OCI-LY7 (cell line): ENCODE data around the gene SMPDL3A. TPM values are rescaled to one million over a fixed set of nuclear protein-coding genes. Genes with fewer than 3 reads are reported as not detected.

Experiments
- BruUV-seq: library from RNA; stranded (reverse); fragments of 400-500 nt; replicated peaks from 2 replicates; lab custom pipeline; 2021; lab: Mats Ljungman, UMichigan
- CTCF ChIA-PET: fragments of 300-600 bp; sonication (Branson Sonifier 250); formaldehyde crosslinking; loops from one replicate; lab custom pipeline; 2022; ENCODE audit warnings: antibody characterized with exemption; ENCODE audit not compliant: unreplicated experiment; lab: Charles Lee
- POLR2A ChIA-PET: fragments of 300-600 bp; sonication (Branson Sonifier 250); formaldehyde crosslinking; loops from one replicate; lab custom pipeline; 2022; ENCODE audit warnings: antibody characterized with exemption; lab: Charles Lee
- DNase-seq: peaks from one replicate; pipeline ENCODE4 v3.0.0-alpha.2; 2015; ENCODE audit warnings: low spot score
- H2AFZ ChIP-seq: fragments of 200-600 bp; sonication (generic), shearing (Covaris generic); 2 replicates; pipeline ENCODE4 v1.6.1; 2014; ENCODE audit warnings: mild to moderate bottlenecking, antibody characterized with exemption, low read length, moderate library complexity
- H3K27ac ChIP-seq: fragments of 200-600 bp; sonication (generic); 2 replicates; pipeline ENCODE4 v1.5.1; 2014; ENCODE audit warnings: mixed run types, low read depth, mild to moderate bottlenecking, moderate library complexity, low read length, inconsistent platforms; ENCODE audit not compliant: poor library complexity, severe bottlenecking
- H3K36me3 ChIP-seq: fragments of 200-600 bp; sonication (generic); 2 replicates; pipeline ENCODE4 v1.6.1; 2014; ENCODE audit warnings: mild to moderate bottlenecking, antibody characterized with exemption, low read length, moderate library complexity, mixed read lengths; ENCODE audit not compliant: insufficient read depth
- H3K4me1 ChIP-seq: fragments of 200-600 bp; sonication (generic); 2 replicates; pipeline ENCODE4 v1.5.1; 2014; ENCODE audit warnings: mild to moderate bottlenecking, low read length; ENCODE audit not compliant: insufficient read depth, poor library complexity, severe bottlenecking
- H3K4me2 ChIP-seq: fragments of 200-600 bp; sonication (generic); 2 replicates; pipeline ENCODE4 v1.6.1; 2014; ENCODE audit warnings: mild to moderate bottlenecking, low read length
- H3K4me3 ChIP-seq: fragments of 200-600 bp; sonication (generic); 2 replicates; pipeline ENCODE4 v1.5.1; 2014; ENCODE audit warnings: mild to moderate bottlenecking, low read depth, low read length; ENCODE audit not compliant: poor library complexity, severe bottlenecking
- H3K79me2 ChIP-seq: fragments of 200-600 bp; sonication (generic); 2 replicates; pipeline ENCODE4 v1.6.1; 2016; ENCODE audit warnings: low read depth, mild to moderate bottlenecking, low read length, moderate library complexity, mixed read lengths; ENCODE audit not compliant: insufficient read depth
- H3K9me2 ChIP-seq: fragments of 200-600 bp; sonication (generic); 2 replicates; pipeline ENCODE4 v1.6.1; 2016; ENCODE audit warnings: mild to moderate bottlenecking, low read length, mixed read lengths; ENCODE audit not compliant: insufficient read depth
- H3K9me3 ChIP-seq: fragments of 200-600 bp; sonication (generic); 2 replicates; pipeline ENCODE4 v1.6.1; 2014; ENCODE audit warnings: mild to moderate bottlenecking, mixed run types, low read length, mixed read lengths
- H4K20me1 ChIP-seq: fragments of 200-600 bp; sonication (generic); 2 replicates; pipeline ENCODE4 v1.6.1; 2014; ENCODE audit warnings: mild to moderate bottlenecking, antibody characterized with exemption, low read length, moderate library complexity, mixed read lengths; ENCODE audit not compliant: insufficient read depth
- CTCF ChIP-seq: fragments of 200-600 bp; sonication (generic); conservative IDR thresholded peaks from 2 replicates; pipeline ENCODE4 v1.5.1; 2014; ENCODE audit warnings: mild to moderate bottlenecking, antibody characterized with exemption, low read length, moderate library complexity, mixed read lengths
- EZH2phosphoT487 ChIP-seq: fragments of 200-600 bp; sonication (generic); IDR thresholded peaks from 2 replicates; pipeline ENCODE4 v1.6.1; 2018; ENCODE audit warnings: low read depth, borderline replicate concordance, mild to moderate bottlenecking, mixed run types, antibody characterized with exemption, low read length, moderate library complexity, mixed read lengths
- intact Hi-C: fragments of 100-400 bp; cut with micrococcal nuclease; formaldehyde crosslinking; loops from one replicate; pipeline ENCODE4 v1.10.0; 2022; ENCODE audit not compliant: unreplicated experiment
- total RNA-seq, 2 experiments: library from RNA; depleted of rRNA in 1 of 2; stranded (reverse); fragments of >200 nt in 1 of 2; shearing (Covaris generic) in 1 of 2; gene quantifications; 2 replicates each; pipeline ENCODE4 v1.2.3, GENCODE V29; 2014 to 2022

Gene SMPDL3A
- total RNA-seq, 2 experiments from 2014 or later: not detected

GRCh38 chr6:122778985-122779661 is 9.9 kb upstream of the SMPDL3A start:
- Histone ChIP-seq H3K9me3 (no peaks in the 10 kb centered on the region), H3K79me2 (no peaks in the 10 kb centered on the region), H2AFZ (no peak overlapping the region), H4K20me1 (no peaks in the 10 kb centered on the region), H3K4me2 (no peak overlapping the region), H3K4me3 (no peak overlapping the region), H3K9me2 (0 out of 2 replicates have a peak, but pooled peaks cover 2% of the 10 kb centered on the region), H3K36me3 (no peaks in the 10 kb centered on the region), H3K27ac (no peak overlapping the region), H3K4me1 (no peaks in the 10 kb centered on the region)
- CTCF ChIA-PET: no interaction called here
- intact Hi-C loops: no loop called here
- POLR2A ChIA-PET: no interaction called here
- no peak for TF ChIP-seq CTCF
- no peak for TF ChIP-seq EZH2phosphoT487
- no TSS peak for BruUV-seq
- no peak for DNase-seq

- no peaks in the 10 kb centered on the region for H4K20me1 ChIP-seq
- TF ChIP-seq CTCF (no peak), EZH2phosphoT487 (no peak)
- no TSS peak for BruUV-seq
- ChIA-PET CTCF (no interaction called here), POLR2A (no interaction called here)
- intact Hi-C loops: no loop called here
- 0 out of 2 replicates have a peak, but pooled peaks cover 2% of the 10 kb centered on the region for H3K9me2 ChIP-seq
- no peak within 1 kb of the TSS for H3K27ac ChIP-seq
- no peaks in the 10 kb centered on the region for H3K9me3 ChIP-seq
- H2AFZ ChIP-seq: no peak within 1 kb of the TSS
- DNase-seq: no peak
- H3K4me3 ChIP-seq: no peak within 1 kb of the TSS
- H3K4me1 ChIP-seq: no peaks in the 10 kb centered on the region
- H3K79me2 ChIP-seq: no peaks in the 10 kb centered on the region
- H3K36me3 ChIP-seq: no peaks in the 10 kb centered on the region
- H3K4me2 ChIP-seq: no peak within 1 kb of the TSS
Observed at GRCh38 chr6:122779667-122780066, 9.4 kb upstream of the SMPDL3A start, which contains the start of gene FABP7. Gene FABP7 (plus strand): TSS chr6:122779716. CDS start chr6:122779795, 79 bp downstream.

GRCh38 chr6:122780114-122780513 is 8.9 kb upstream of the SMPDL3A start:
- ChIA-PET CTCF (no interaction called here), POLR2A (no interaction called here)
- intact Hi-C loops: no loop called here
- H3K9me3 ChIP-seq: no peaks in the 10 kb centered on the region
- TF ChIP-seq EZH2phosphoT487 (no peak), CTCF (no peak)
- 0 out of 2 replicates have a peak, but pooled peaks cover 2% of the 10 kb centered on the region for H3K9me2 ChIP-seq
- no TSS peak for BruUV-seq
- no peak overlapping the region for H3K4me2 ChIP-seq
- no peak overlapping the region for H3K4me3 ChIP-seq
- no peaks in the 10 kb centered on the region for H3K4me1 ChIP-seq
- H3K36me3 ChIP-seq: no peaks in the 10 kb centered on the region
- no peaks in the 10 kb centered on the region for H3K79me2 ChIP-seq
- no peak for DNase-seq
- no peaks in the 10 kb centered on the region for H4K20me1 ChIP-seq
- no peak overlapping the region for H3K27ac ChIP-seq
- H2AFZ ChIP-seq: no peak overlapping the region
